ENCODE measurements around the gene INPP1.

DNA sequence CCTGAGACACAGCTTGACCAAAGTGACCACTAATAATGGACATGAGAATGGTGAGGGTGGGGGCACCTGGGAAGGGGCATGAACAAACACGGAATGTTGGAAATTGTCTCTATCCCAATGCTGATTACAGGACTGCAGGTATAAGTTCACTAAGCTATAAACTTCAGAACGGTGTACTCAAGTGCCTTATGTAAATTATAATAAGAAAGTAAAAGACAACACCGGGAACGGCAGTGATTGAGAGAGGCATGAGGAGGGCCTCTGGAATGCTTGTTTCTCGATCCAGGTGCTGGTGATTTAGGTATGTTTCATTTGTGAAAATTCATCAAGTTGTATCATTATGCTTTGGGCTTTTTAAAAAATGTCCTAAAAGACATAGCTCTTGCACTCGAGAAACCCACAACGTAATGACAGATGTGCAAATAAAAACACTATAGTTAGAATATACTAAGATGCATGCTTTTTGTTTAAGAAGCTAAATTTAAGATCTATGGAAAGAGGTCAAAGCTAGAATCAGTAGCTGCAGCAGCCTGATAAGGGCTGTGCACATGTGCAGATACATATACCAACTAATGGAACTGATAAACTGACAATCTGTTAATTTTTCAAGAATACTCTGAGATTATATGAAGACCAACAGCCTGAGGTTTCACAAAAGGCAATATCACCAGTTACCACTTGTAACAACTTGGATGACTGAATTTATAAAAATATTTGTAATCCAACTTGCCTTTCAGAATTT lies 31.3 kb upstream of the INPP1 start:
- TF ChIP-seq POLR2AphosphoS5 (IDR thresholded peaks at IDR 0.05; ENCODE audit: low read depth) (no peak), GABPA (IDR thresholded peaks at IDR 0.05; ENCODE audit: low read depth) (no peak), SPI1 (IDR thresholded peaks at IDR 0.05; ENCODE audit: borderline replicate concordance, low read depth) (no peak), REST (IDR thresholded peaks at IDR 0.05; ENCODE audit: insufficient replicate concordance, low read depth) (no peak)
- TF ChIP-seq, protein P1, sequence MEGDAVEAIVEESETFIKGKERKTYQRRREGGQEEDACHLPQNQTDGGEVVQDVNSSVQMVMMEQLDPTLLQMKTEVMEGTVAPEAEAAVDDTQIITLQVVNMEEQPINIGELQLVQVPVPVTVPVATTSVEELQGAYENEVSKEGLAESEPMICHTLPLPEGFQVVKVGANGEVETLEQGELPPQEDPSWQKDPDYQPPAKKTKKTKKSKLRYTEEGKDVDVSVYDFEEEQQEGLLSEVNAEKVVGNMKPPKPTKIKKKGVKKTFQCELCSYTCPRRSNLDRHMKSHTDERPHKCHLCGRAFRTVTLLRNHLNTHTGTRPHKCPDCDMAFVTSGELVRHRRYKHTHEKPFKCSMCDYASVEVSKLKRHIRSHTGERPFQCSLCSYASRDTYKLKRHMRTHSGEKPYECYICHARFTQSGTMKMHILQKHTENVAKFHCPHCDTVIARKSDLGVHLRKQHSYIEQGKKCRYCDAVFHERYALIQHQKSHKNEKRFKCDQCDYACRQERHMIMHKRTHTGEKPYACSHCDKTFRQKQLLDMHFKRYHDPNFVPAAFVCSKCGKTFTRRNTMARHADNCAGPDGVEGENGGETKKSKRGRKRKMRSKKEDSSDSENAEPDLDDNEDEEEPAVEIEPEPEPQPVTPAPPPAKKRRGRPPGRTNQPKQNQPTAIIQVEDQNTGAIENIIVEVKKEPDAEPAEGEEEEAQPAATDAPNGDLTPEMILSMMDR (IDR thresholded peaks at IDR 0.05; ENCODE audit: insufficient read depth, low read length), result no peak
